ENCODE measurements around the gene TUBGCP5.
A peak's percentile ranks its signal among the peaks of the same experiment; 100 is the strongest.

The TUBGCP5 gene

GRCh38 chr15:22980189-22981050 is 58.9 kb downstream of the TUBGCP5 start, which contains the start of gene CYFIP1:
Gene CYFIP1, minus strand, starts transcription at chr15:22980368. Its CDS starts 33,083 bp downstream, at chr15:22947285.
- Histone ChIP-seq H3K27ac (ENCODE audit: extremely low read depth, low read depth, low read length) (peak within 1 kb of the TSS; percentile 73; the same call in 1 of the 2 replicates), H3K9me3 (ENCODE audit: control insufficient read depth, insufficient read depth, low read depth, low read length) (no peaks in the 10 kb centered on the region), H3K4me1 (ENCODE audit: control insufficient read depth, insufficient read depth, low read length) (no peaks in the 10 kb centered on the region), H3K36me3 (ENCODE audit: control insufficient read depth in 2 of 2, insufficient read depth in 1 of 2, low read length in 2 of 2) (no peaks in the 10 kb centered on the region), H3K4me3 (ENCODE audit: low read depth, low read length) (peak within 1 kb of the TSS; percentile 82)
- ChIA-PET POLR2A (interaction anchor here (1.0 to 1.1 kb wide), 2 partner anchors 59 to 142 kb away, joined by 3 to 4 read pairs; partner anchors contain the start of genes NIPA2 and TUBGCP5), CTCF (interaction anchor here (0.6 kb wide), 1 partner anchor 19 kb away, joined by 3 read pairs; no protein-coding TSS in a partner anchor)
- TF ChIP-seq ZNF707 (tag by site-specific recombination; IDR thresholded peaks at IDR 0.05) (no peak), KLF1 (tag by site-specific recombination; IDR thresholded peaks at IDR 0.05) (peak; percentile 46), ZNF214 (tag by site-specific recombination; IDR thresholded peaks at IDR 0.05; ENCODE audit: borderline replicate concordance) (no peak), ZNF521 (tag by site-specific recombination; IDR thresholded peaks at IDR 0.05) (no peak), PRDM10 (tag by site-specific recombination; IDR thresholded peaks at IDR 0.05) (peak; percentile 95), ZNF677 (tag by site-specific recombination; IDR thresholded peaks at IDR 0.05) (no peak), SP2 (tag by site-specific recombination; IDR thresholded peaks at IDR 0.05) (peak; percentile 82), ZXDB (tag by site-specific recombination; IDR thresholded peaks at IDR 0.05) (peak; percentile 76), ZBTB21 (tag by site-specific recombination; IDR thresholded peaks at IDR 0.05) (no peak), ZNF335 (tag by site-specific recombination; conservative IDR thresholded peaks at IDR 0.05) (peak; percentile 76), ZNF791 (tag by site-specific recombination; IDR thresholded peaks at IDR 0.05) (no peak), SP3 (tag by site-specific recombination; IDR thresholded peaks at IDR 0.05) (peak; percentile 75), KLF16 (tag by site-specific recombination; IDR thresholded peaks at IDR 0.05) (no peak), ZNF248 (tag by site-specific recombination; IDR thresholded peaks at IDR 0.05) (no peak), ZBTB17 (tag by site-specific recombination; IDR thresholded peaks at IDR 0.05) (peak; percentile 62; the same call in 1 of the 2 replicates), ZBTB10 (tag by site-specific recombination; IDR thresholded peaks at IDR 0.05) (peak; percentile 53; the same call in 1 of the 2 replicates), ZNF280D (tag by site-specific recombination; IDR thresholded peaks at IDR 0.05) (no peak), ZNF785 (tag by site-specific recombination; IDR thresholded peaks at IDR 0.05) (no peak), AEBP2 (tag by site-specific recombination; IDR thresholded peaks at IDR 0.05; ENCODE audit: borderline replicate concordance) (no peak), ZNF660 (tag by site-specific recombination; IDR thresholded peaks at IDR 0.05) (no peak; the same call in 1 of the 2 replicates), ZNF223 (tag by site-specific recombination; IDR thresholded peaks at IDR 0.05) (no peak), GLIS2 (tag by site-specific recombination; IDR thresholded peaks at IDR 0.05) (peak; percentile 85), WT1 (tag by site-specific recombination; IDR thresholded peaks at IDR 0.05) (peak; percentile 10; the same call in 1 of the 2 replicates), KLF10 (tag by site-specific recombination; IDR thresholded peaks at IDR 0.05) (peak; percentile 56; the same call in 1 of the 2 replicates), ELK4 (IDR thresholded peaks at IDR 0.05; ENCODE audit: borderline replicate concordance, low read depth, low read length) (no peak), IKZF3 (tag by site-specific recombination; IDR thresholded peaks at IDR 0.05) (peak; percentile 92)
